Measurements from ENCODE around the gene FAHD1.

FAHD1 gene

GRCh38 chr16:1878256-1878655 is 51.2 kb downstream of the FAHD1 start:
- Histone ChIP-seq H3K79me2 (no peaks in the 10 kb centered on the region), H3K27ac (no peak overlapping the region), H2AFZ (no peak overlapping the region), H3K27me3 (ENCODE audit: control insufficient read depth, insufficient read depth, low read length) (no peaks in the 10 kb centered on the region), H3K9me3 (ENCODE audit: control insufficient read depth, low read length) (no peaks in the 10 kb centered on the region), H3K4me3 (ENCODE audit: low read depth, low read length) (no peak overlapping the region), H3K9ac (no peak overlapping the region), H3K36me3 (ENCODE audit: control insufficient read depth, insufficient read depth, low read length) (no peaks in the 10 kb centered on the region), H3K4me2 (ENCODE audit: low read length) (no peak overlapping the region), H3K4me1 (no peaks in the 10 kb centered on the region)
- no peak for TF ChIP-seq CTCF (IDR thresholded peaks at IDR 0.05)

Data from parathyroid adenoma (tissue), 2 donors.